CD14-positive monocyte (primary cell): ENCODE measurements around the gene NPLOC4. TPM values are rescaled to one million over a fixed set of nuclear protein-coding genes. Genes with fewer than 3 reads are reported as not detected.

ENCODE experiments used
- DNase-seq, 3 donors: peaks; one replicate each; pipeline ENCODE4 v3.0.0-alpha.2; 2011 to 2022
- H2AFZ ChIP-seq: 2 replicates; pipeline ENCODE4 v1.6.0; 2012; ENCODE audit warnings: mild to moderate bottlenecking, low read depth, low read length, inconsistent platforms; ENCODE audit not compliant: insufficient read depth, poor library complexity, severe bottlenecking
- H3K27ac ChIP-seq, 2 donors: 1 replicate in 1 of 2; 2 replicates in 1 of 2; pipeline ENCODE4 v1.5.1; 2012 to 2013; ENCODE audit warnings: low read length in 2 of 2, control low read depth in 1 of 2, inconsistent platforms in 1 of 2, low read depth in 1 of 2, mild to moderate bottlenecking in 1 of 2
- H3K27me3 ChIP-seq, 2 donors: one replicate each; pipeline versions ENCODE4 v1.6.0 to v1.6.1; 2011 to 2013; ENCODE audit warnings: low read length in 2 of 2; ENCODE audit not compliant: control insufficient read depth in 2 of 2, insufficient read depth in 2 of 2
- H3K36me3 ChIP-seq, 2 donors: replicated peaks in 1 of 2; 1 replicate in 1 of 2; 2 replicates in 1 of 2; pipeline versions ENCODE4 v1.5.1 to v1.6.1; 2012 to 2013; ENCODE audit warnings: low read length in 2 of 2, control low read depth in 1 of 2, inconsistent platforms in 1 of 2, mild to moderate bottlenecking in 1 of 2; ENCODE audit not compliant: insufficient read depth in 2 of 2, control insufficient read depth in 1 of 2
- H3K4me1 ChIP-seq, 2 donors: 1 replicate in 1 of 2; 2 replicates in 1 of 2; pipeline versions ENCODE4 v1.5.1 to v1.6.1; 2012 to 2013; ENCODE audit warnings: low read length in 2 of 2, control low read depth in 1 of 2, inconsistent platforms in 1 of 2, mild to moderate bottlenecking in 1 of 2, moderate library complexity in 1 of 2; ENCODE audit not compliant: insufficient read depth in 2 of 2, control insufficient read depth in 1 of 2
- H3K4me2 ChIP-seq: replicated peaks from 2 replicates; pipeline ENCODE3; 2012; ENCODE audit warnings: low read length, moderate library complexity, mild to moderate bottlenecking; ENCODE audit not compliant: poor library complexity, severe bottlenecking; ENCODE audit errors: extremely low read depth
- H3K4me3 ChIP-seq, 3 experiments: fragments of 200-600 bp in 1 of 3; sonication (generic) in 1 of 3; replicated peaks in 1 of 3; 1 replicate in 2 of 3; 2 replicates in 1 of 3; pipeline ENCODE4 v1.5.1; 2011 to 2013; ENCODE audit warnings: low read length in 3 of 3, mild to moderate bottlenecking in 3 of 3, control low read depth in 2 of 3, low read depth in 2 of 3, inconsistent platforms in 1 of 3, moderate library complexity in 1 of 3
- H3K79me2 ChIP-seq: 2 replicates; pipeline ENCODE4 v1.6.0; 2012; ENCODE audit warnings: mild to moderate bottlenecking, control low read depth, inconsistent platforms, low read length, moderate library complexity; ENCODE audit not compliant: insufficient read depth
- H3K9ac ChIP-seq: 2 replicates; pipeline ENCODE4 v1.6.0; 2017; ENCODE audit warnings: low read length, mild to moderate bottlenecking; ENCODE audit not compliant: insufficient read depth, poor library complexity, severe bottlenecking
- H3K9me3 ChIP-seq, 2 donors: replicated peaks in 1 of 2; 1 replicate in 1 of 2; 2 replicates in 1 of 2; pipeline versions ENCODE4 v1.5.1 to v1.6.1; 2012 to 2013; ENCODE audit warnings: low read length in 2 of 2, control low read depth in 1 of 2; ENCODE audit not compliant: control insufficient read depth in 1 of 2, insufficient read depth in 1 of 2
- H4K20me1 ChIP-seq: 2 replicates; pipeline ENCODE4 v1.6.0; 2012; ENCODE audit warnings: mild to moderate bottlenecking, low read length, control low read depth, moderate library complexity; ENCODE audit not compliant: insufficient read depth
- H3K27ac Mint-ChIP-seq, 7 donors: one replicate each; pipeline ENCODE4 v1.8.0; 2020; ENCODE audit warnings: mild to moderate bottlenecking in 7 of 7, mixed read lengths in 7 of 7, moderate library complexity in 6 of 7, inconsistent platforms in 2 of 7
- H3K27me3 Mint-ChIP-seq, 3 donors: one replicate each; pipeline ENCODE4 v1.8.0; 2021 to 2022; ENCODE audit warnings: low read depth in 3 of 3, mild to moderate bottlenecking in 3 of 3, mixed read lengths in 3 of 3, moderate library complexity in 3 of 3, inconsistent platforms in 1 of 3
- H3K36me3 Mint-ChIP-seq, 2 donors: one replicate each; pipeline ENCODE4 v1.8.0; 2020; ENCODE audit warnings: mixed read lengths in 2 of 2, inconsistent platforms in 1 of 2, mild to moderate bottlenecking in 1 of 2
- H3K4me1 Mint-ChIP-seq: one replicate; pipeline ENCODE4 v1.8.0; 2020; ENCODE audit warnings: mild to moderate bottlenecking, mixed read lengths
- H3K4me3 Mint-ChIP-seq, 2 donors: one replicate each; pipeline ENCODE4 v1.8.0; 2020; ENCODE audit warnings: mild to moderate bottlenecking in 2 of 2, mixed read lengths in 2 of 2, moderate library complexity in 1 of 2
- H3K9me3 Mint-ChIP-seq, 7 donors: one replicate each; pipeline ENCODE4 v1.8.0; 2020 to 2022; ENCODE audit warnings: mixed read lengths in 7 of 7, mild to moderate bottlenecking in 6 of 7, moderate library complexity in 6 of 7, inconsistent platforms in 2 of 7
- CTCF ChIP-seq: fragments of 200-600 bp; IDR thresholded peaks from one replicate; pipeline ENCODE4 v1.8.0; 2022; ENCODE audit warnings: antibody characterized with exemption, mild to moderate bottlenecking
- WGBS: methylation state at CpG from one replicate; pipeline ENCODE4 v1.1.5; 2013; ENCODE audit warnings: missing lambda C conversion rate; ENCODE audit not compliant: insufficient coverage; 5-methylcytosine and 5-hydroxymethylcytosine counted together
- intact Hi-C, 2 donors: fragments of 100-400 bp; cut with micrococcal nuclease; formaldehyde crosslinking; loops; one replicate each; pipeline versions ENCODE4 v1.15.0 to v1.15.1; 2023
- polyA plus RNA-seq, 3 donors: library from polyadenylated mRNA; depleted of rRNA in 1 of 3; unstranded in 2 of 3; stranded (reverse) in 1 of 3; fragments of 300-500 nt in 2 of 3; fragments of >200 nt in 1 of 3; fragmentation: Illumina TruSeq in 2 of 3; gene quantifications; 1 replicate in 2 of 3; 2 replicates in 1 of 3; pipeline ENCODE4 v1.2.3, GENCODE V29; 2012 to 2021

Gene NPLOC4
- polyA plus RNA-seq, 3 donors, result 92.1 to 112 (median 106) TPM

- no peak for TF ChIP-seq CTCF
- Histone ChIP-seq H2AFZ (no peak overlapping the region), H3K36me3 (peaks cover 49 to 50% of the 10 kb centered on the region in 2 donors), H3K27me3 (no peaks in the 10 kb centered on the region), H3K4me3 (no peak overlapping the region), H3K4me2 (no peak overlapping the region), H3K4me1 (peaks cover 25 to 34% of the 10 kb centered on the region in 2 donors), H3K27ac (no peak overlapping the region), H3K79me2 (peaks cover 46% of the 10 kb centered on the region), H3K9me3 (no peaks in the 10 kb centered on the region), H4K20me1 (peaks cover 23% of the 10 kb centered on the region), H3K9ac (no peak overlapping the region)
- intact Hi-C loops, result loop anchor here in 1 of 2 donors (5.0 kb wide), 1 partner anchor 38 kb away; the partner anchor contains the start of gene ACTG1
- Mint-ChIP-seq H3K4me1 (peaks cover 27% of the 10 kb centered on the region), H3K36me3 (peaks cover 31 to 58% of the 10 kb centered on the region in 2 donors), H3K27ac (peak overlapping the region in 2 of 7 donors; percentile 1 to 42), H3K4me3 (no peak overlapping the region), H3K27me3 (peaks cover 0 to 1% (median 0%) of the 10 kb centered on the region in 3 donors), H3K9me3 (peaks cover 0 to 2% (median 0%) of the 10 kb centered on the region in 7 donors)
- no peak for DNase-seq
- WGBS, result 95% methylated on average over 15 of the region's 15 CpGs
These were observed 86.6 kb downstream of the NPLOC4 start for GRCh38 chr17:81550285-81550684.

GRCh38 chr17:81549826-81550225, 87.1 kb downstream of the NPLOC4 start:
- Histone ChIP-seq H3K27ac (no peak overlapping the region), H3K4me1 (peaks cover 25 to 34% of the 10 kb centered on the region in 2 donors), H3K36me3 (peaks cover 52 to 54% of the 10 kb centered on the region in 2 donors), H3K79me2 (peaks cover 46% of the 10 kb centered on the region), H2AFZ (no peak overlapping the region), H3K27me3 (no peaks in the 10 kb centered on the region), H3K4me2 (no peak overlapping the region), H3K4me3 (no peak overlapping the region), H3K9ac (no peak overlapping the region), H3K9me3 (no peaks in the 10 kb centered on the region), H4K20me1 (peaks cover 23% of the 10 kb centered on the region)
- WGBS, result 97% methylated on average over 7 of the region's 8 CpGs
- DNase-seq, result no peak
- no peak for TF ChIP-seq CTCF
- intact Hi-C loops, result loop anchor here in 1 of 2 donors (5.0 kb wide), 1 partner anchor 38 kb away; the partner anchor contains the start of gene ACTG1
- Mint-ChIP-seq H3K27ac (peak overlapping the region in 1 of 7 donors; percentile 1), H3K9me3 (peaks cover 0 to 2% (median 0%) of the 10 kb centered on the region in 7 donors), H3K36me3 (peaks cover 34 to 62% of the 10 kb centered on the region in 2 donors), H3K4me3 (peak overlapping the region in 1 of 2 donors; percentile 48), H3K27me3 (peaks cover 0 to 1% (median 0%) of the 10 kb centered on the region in 3 donors), H3K4me1 (peaks cover 27% of the 10 kb centered on the region)
